Endothelial cell of umbilical vein (primary cell): ENCODE results near the gene CCND2. TPM values are rescaled to one million over a fixed set of nuclear protein-coding genes. Genes with fewer than 3 reads are reported as not detected.

Source experiments
- BruUV-seq: library from RNA; stranded (reverse); fragments of 400-500 nt; replicated peaks from 2 replicates; lab custom pipeline; 2021; lab: Mats Ljungman, UMichigan
- CTCF ChIA-PET: fragments of 300-600, 350-600 bp; sonication (Branson Sonifier 250); formaldehyde crosslinking; loops from one replicate; lab custom pipeline; 2021; ENCODE audit warnings: antibody characterized with exemption, inconsistent platforms; lab: Charles Lee
- POLR2A ChIA-PET: fragments of 300-600, 350-600 bp; sonication (Branson Sonifier 250); formaldehyde crosslinking; loops from one replicate; lab custom pipeline; 2021; ENCODE audit warnings: antibody characterized with exemption, inconsistent platforms; lab: Charles Lee
- DNase-seq: peaks from one replicate; pipeline ENCODE4 v3.0.0-alpha.2; 2011; ENCODE audit warnings: low read depth, low spot score
- FAIRE-seq: peaks from 2 replicates; lab custom pipeline; 2011; peaks lifted over from hg19 to GRCh38; lab: Jason Lieb, UNC
- H2AFZ ChIP-seq: 2 replicates; pipeline ENCODE4 v1.6.0; 2012; ENCODE audit warnings: low read depth, low read length, control low read depth, inconsistent platforms
- H3K27ac ChIP-seq: 2 replicates; pipeline ENCODE4 v1.5.1; 2011; ENCODE audit warnings: low read depth, mild to moderate bottlenecking, control low read depth, low read length, moderate library complexity; ENCODE audit not compliant: insufficient read depth
- H3K27me3 ChIP-seq, 2 experiments: 2 replicates each; pipeline versions ENCODE4 v1.6.0 to v1.6.1; 2011; ENCODE audit warnings: low read length in 2 of 2, mixed read lengths in 1 of 2; ENCODE audit not compliant: control insufficient read depth in 2 of 2, insufficient read depth in 2 of 2
- H3K36me3 ChIP-seq, 2 experiments: 2 replicates in 1 of 2; 3 replicates in 1 of 2; pipeline ENCODE4 v1.5.1; 2011; ENCODE audit warnings: low read length in 2 of 2, mild to moderate bottlenecking in 1 of 2, moderate library complexity in 1 of 2; ENCODE audit not compliant: control insufficient read depth in 2 of 2, insufficient read depth in 2 of 2; ENCODE audit errors: extremely low read depth in 1 of 2
- H3K4me1 ChIP-seq: 3 replicates; pipeline ENCODE4 v1.5.1; 2011; ENCODE audit warnings: mild to moderate bottlenecking, low read length; ENCODE audit not compliant: control insufficient read depth, insufficient read depth; ENCODE audit errors: extremely low read depth
- H3K4me2 ChIP-seq: 2 replicates; pipeline ENCODE4 v1.6.1; 2011; ENCODE audit warnings: low read length, control low read depth, mixed read lengths; ENCODE audit not compliant: insufficient read depth
- H3K4me3 ChIP-seq, 3 experiments: fragments of 200-600 bp in 1 of 3; sonication (generic), shearing (Covaris generic) in 1 of 3; replicated peaks in 1 of 3; 2 replicates each; pipeline ENCODE4 v1.5.1; 2011 to 2016; ENCODE audit warnings: control low read depth in 3 of 3, low read length in 3 of 3, mild to moderate bottlenecking in 2 of 3, inconsistent platforms in 1 of 3, low read depth in 1 of 3, moderate library complexity in 1 of 3; ENCODE audit not compliant: insufficient read depth in 1 of 3
- H3K79me2 ChIP-seq: 2 replicates; pipeline ENCODE4 v1.6.0; 2012; ENCODE audit warnings: low read length, inconsistent platforms; ENCODE audit not compliant: control insufficient read depth, insufficient read depth
- H3K9ac ChIP-seq: replicated peaks from 2 replicates; pipeline ENCODE3; 2011; ENCODE audit warnings: low read length, control low read depth; ENCODE audit not compliant: insufficient read depth; ENCODE audit errors: extremely low read depth
- H3K9me1 ChIP-seq: replicated peaks from 3 replicates; pipeline ENCODE4 v1.6.0; 2011; ENCODE audit warnings: mild to moderate bottlenecking, low read length; ENCODE audit not compliant: control insufficient read depth, insufficient read depth; ENCODE audit errors: extremely low read depth
- H3K9me3 ChIP-seq: replicated peaks from 2 replicates; pipeline ENCODE4 v1.5.1; 2012; ENCODE audit warnings: low read length, inconsistent platforms; ENCODE audit not compliant: control insufficient read depth, insufficient read depth
- H4K20me1 ChIP-seq: replicated peaks from 2 replicates; pipeline ENCODE3; 2011; ENCODE audit warnings: mild to moderate bottlenecking, low read length; ENCODE audit not compliant: control insufficient read depth, insufficient read depth; ENCODE audit errors: extremely low read depth
- EZH2 ChIP-seq: IDR thresholded peaks from 2 replicates; pipeline ENCODE4 v1.6.1; 2012; ENCODE audit warnings: borderline replicate concordance, low read depth, mild to moderate bottlenecking, moderate library complexity, low read length, inconsistent platforms; ENCODE audit not compliant: severe bottlenecking
- FOS ChIP-seq: IDR thresholded peaks from 2 replicates; pipeline ENCODE4 v1.6.1; 2011; ENCODE audit warnings: mild to moderate bottlenecking, low read length, moderate library complexity, borderline replicate concordance; ENCODE audit not compliant: insufficient read depth
- GATA2 ChIP-seq: IDR thresholded peaks from 2 replicates; pipeline ENCODE4 v1.7.0; 2011; ENCODE audit warnings: low read depth, mild to moderate bottlenecking, moderate library complexity, mixed read lengths, low read length; ENCODE audit not compliant: insufficient read length, insufficient read depth
- JUN ChIP-seq: IDR thresholded peaks from 2 replicates; pipeline ENCODE4 v1.6.1; 2011; ENCODE audit warnings: borderline replicate concordance, low read depth; ENCODE audit not compliant: insufficient read length, insufficient read depth
- MYC ChIP-seq: IDR thresholded peaks from one replicate; pipeline ENCODE4 v1.6.1; 2011; ENCODE audit warnings: mild to moderate bottlenecking, low read depth, low read length
- POLR2A ChIP-seq: IDR thresholded peaks from 2 replicates; pipeline ENCODE4 v1.6.1; 2012; ENCODE audit warnings: low read depth, mild to moderate bottlenecking, control low read depth, low read length
- POLR2AphosphoS5 ChIP-seq: IDR thresholded peaks from 2 replicates; pipeline ENCODE4 v1.6.1; 2012; ENCODE audit warnings: low read depth, mild to moderate bottlenecking, control low read depth, low read length, moderate library complexity; ENCODE audit not compliant: insufficient read depth
- dilution Hi-C: fragments of 300-500 bp; cut with MboI; formaldehyde crosslinking; loops from one replicate; pipeline ENCODE4 v1.15.0; 2019; ENCODE audit warnings: low sequenced_read_pairs; ENCODE audit not compliant: extremely low pct_ligation_motif_present
- intact Hi-C: fragments of 100-400 bp; cut with micrococcal nuclease; formaldehyde crosslinking; loops from one replicate; pipeline ENCODE4 v1.10.0; 2022
- polyA plus RNA-seq, 4 experiments: library from polyadenylated mRNA; depleted of rRNA in 3 of 4; stranded (reverse) in 3 of 4; unstranded in 1 of 4; fragments of >200 nt; gene quantifications; 2 replicates each; pipeline versions ENCODE4 v1.2.1 to v1.2.3, GENCODE V29; 2011 to 2012; ENCODE audit warnings: missing spikeins in 1 of 4
- total RNA-seq: library from RNA; stranded (reverse); gene quantifications from 2 replicates; pipeline ENCODE4 v1.2.3, GENCODE V29; 2021
- TF ChIP-seq, protein P1 (sequence below), 2 donors: IDR thresholded peaks; 1 replicate in 1 of 2; 2 replicates in 1 of 2; pipeline ENCODE4 v1.5.1; 2011; ENCODE audit warnings: low read length in 2 of 2, mild to moderate bottlenecking in 2 of 2, moderate library complexity in 2 of 2, control low read depth in 1 of 2, inconsistent platforms in 1 of 2, low read depth in 1 of 2; ENCODE audit not compliant: insufficient read depth in 1 of 2; ENCODE audit errors: extremely low read depth in 1 of 2
- TF ChIP-seq, protein P2 (sequence below): IDR thresholded peaks from 2 replicates; pipeline ENCODE4 v1.6.1; 2011; ENCODE audit not compliant: insufficient read depth, insufficient read length

CCND2 gene
- total and polyA plus RNA-seq, 2 donors (not counting 3 experiments of a cell fraction or from before 2014, with no cell fraction given) = 0.68 to 3.4 TPM

DNA sequence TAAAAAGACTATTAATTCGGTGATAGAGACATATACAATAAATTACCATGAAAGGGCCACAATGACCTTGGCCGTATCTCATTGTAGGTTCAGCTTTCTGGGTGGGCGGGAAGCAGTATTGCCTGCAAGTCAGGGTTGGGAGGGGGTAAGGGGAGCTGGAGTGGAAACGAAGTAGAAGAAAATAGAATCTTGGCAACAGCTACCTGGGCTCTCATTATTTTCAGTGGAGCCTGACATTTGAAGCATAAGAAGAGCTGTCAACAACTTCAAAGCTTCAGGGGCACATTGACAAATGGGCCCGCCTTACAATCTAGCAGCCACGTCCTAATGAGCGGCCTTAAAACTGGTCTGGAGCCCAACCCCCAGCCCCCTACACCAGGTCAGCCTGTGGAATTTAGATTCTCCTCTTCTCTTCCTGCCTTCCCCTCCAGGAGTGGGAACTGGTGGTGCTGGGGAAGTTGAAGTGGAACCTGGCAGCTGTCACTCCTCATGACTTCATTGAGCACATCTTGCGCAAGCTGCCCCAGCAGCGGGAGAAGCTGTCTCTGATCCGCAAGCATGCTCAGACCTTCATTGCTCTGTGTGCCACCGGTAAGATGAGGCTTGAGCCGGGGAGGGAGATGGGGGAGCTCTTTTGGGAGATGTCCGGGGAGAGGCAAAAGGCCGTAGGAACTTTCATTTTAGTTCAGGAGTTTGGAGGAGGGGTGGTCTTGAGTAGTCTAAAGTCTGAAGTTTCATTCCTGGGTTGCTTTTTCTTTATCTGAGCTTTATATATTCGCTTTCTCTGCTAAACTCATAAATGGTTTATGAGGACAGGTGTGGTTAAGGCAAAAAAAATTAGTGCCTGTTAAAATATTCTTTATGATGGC, 5.0 kb downstream of the CCND2 start:
- DNase-seq (no peak), FAIRE-seq (no peak)
- no peak overlapping the region for H2AFZ ChIP-seq
- H3K9me3 ChIP-seq = no peaks in the 10 kb centered on the region
- no peak overlapping the region for H3K4me2 ChIP-seq
- H3K4me3 ChIP-seq = no peak overlapping the region
- CTCF ChIA-PET = interaction anchor here (0.8 to 5.9 kb wide), 13 partner anchors 10 to 979 kb away, joined by 3 to 464 read pairs (median 4); partner anchors contain the start of gene PARP11
- TF ChIP-seq MYC = no peak
- no peak for TF ChIP-seq FOS
- TF ChIP-seq JUN = no peak
- TF ChIP-seq GATA2 = no peak
- TF ChIP-seq, protein P1, sequence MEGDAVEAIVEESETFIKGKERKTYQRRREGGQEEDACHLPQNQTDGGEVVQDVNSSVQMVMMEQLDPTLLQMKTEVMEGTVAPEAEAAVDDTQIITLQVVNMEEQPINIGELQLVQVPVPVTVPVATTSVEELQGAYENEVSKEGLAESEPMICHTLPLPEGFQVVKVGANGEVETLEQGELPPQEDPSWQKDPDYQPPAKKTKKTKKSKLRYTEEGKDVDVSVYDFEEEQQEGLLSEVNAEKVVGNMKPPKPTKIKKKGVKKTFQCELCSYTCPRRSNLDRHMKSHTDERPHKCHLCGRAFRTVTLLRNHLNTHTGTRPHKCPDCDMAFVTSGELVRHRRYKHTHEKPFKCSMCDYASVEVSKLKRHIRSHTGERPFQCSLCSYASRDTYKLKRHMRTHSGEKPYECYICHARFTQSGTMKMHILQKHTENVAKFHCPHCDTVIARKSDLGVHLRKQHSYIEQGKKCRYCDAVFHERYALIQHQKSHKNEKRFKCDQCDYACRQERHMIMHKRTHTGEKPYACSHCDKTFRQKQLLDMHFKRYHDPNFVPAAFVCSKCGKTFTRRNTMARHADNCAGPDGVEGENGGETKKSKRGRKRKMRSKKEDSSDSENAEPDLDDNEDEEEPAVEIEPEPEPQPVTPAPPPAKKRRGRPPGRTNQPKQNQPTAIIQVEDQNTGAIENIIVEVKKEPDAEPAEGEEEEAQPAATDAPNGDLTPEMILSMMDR (IDR thresholded peaks at IDR 0.05; ENCODE audit: extremely low read depth in 1 of 2, insufficient read depth in 1 of 2, low read depth in 1 of 2, low read length in 2 of 2) = no peak
- TF ChIP-seq EZH2 = no peak
- TF ChIP-seq POLR2A = no peak
- TF ChIP-seq POLR2AphosphoS5 = no peak
- TF ChIP-seq, protein P2, sequence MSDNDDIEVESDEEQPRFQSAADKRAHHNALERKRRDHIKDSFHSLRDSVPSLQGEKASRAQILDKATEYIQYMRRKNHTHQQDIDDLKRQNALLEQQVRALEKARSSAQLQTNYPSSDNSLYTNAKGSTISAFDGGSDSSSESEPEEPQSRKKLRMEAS = no peak
- POLR2A ChIA-PET = no interaction called here
- no peaks in the 10 kb centered on the region for H3K36me3 ChIP-seq
- dilution Hi-C loops (no loop called here), intact Hi-C loops (loop anchor here (10.0 kb wide), 1 partner anchor 474 kb away; no protein-coding TSS in a partner anchor)
- H3K27ac ChIP-seq = no peak overlapping the region
- no peak overlapping the region for H3K9ac ChIP-seq
- H3K79me2 ChIP-seq = no peaks in the 10 kb centered on the region
- H3K4me1 ChIP-seq = peaks cover 3% of the 10 kb centered on the region
- BruUV-seq = no TSS peak
- peaks cover 30 to 36% of the 10 kb centered on the region in 2 experiments for H3K27me3 ChIP-seq
- H3K9me1 ChIP-seq = no peaks in the 10 kb centered on the region
- no peaks in the 10 kb centered on the region for H4K20me1 ChIP-seq
